H9 (cell line): ENCODE measurements around the gene AK4. TPM values are rescaled to one million over a fixed set of nuclear protein-coding genes. Genes with fewer than 3 reads are reported as not detected.

Experiments used
- DNase-seq: peaks from one replicate; pipeline ENCODE4 v3.0.0-alpha.2; 2017
- H2AFZ ChIP-seq: one replicate; pipeline ENCODE4 v1.6.1; 2013; ENCODE audit warnings: mild to moderate bottlenecking, low read length, control low read depth, moderate library complexity
- H2AK5ac ChIP-seq: 2 replicates; pipeline ENCODE4 v1.6.1; 2013; ENCODE audit warnings: low read length, control low read depth, mixed read lengths; ENCODE audit not compliant: insufficient read length
- H2BK120ac ChIP-seq: one replicate; pipeline ENCODE4 v1.6.1; 2013; ENCODE audit warnings: low read depth, mild to moderate bottlenecking, low read length, control low read depth, inconsistent platforms; ENCODE audit not compliant: poor library complexity, severe bottlenecking
- H2BK12ac ChIP-seq: 2 replicates; pipeline ENCODE4 v1.6.1; 2013; ENCODE audit warnings: low read length, control low read depth, mixed read lengths, low read depth; ENCODE audit not compliant: insufficient read length
- H2BK15ac ChIP-seq: 2 replicates; pipeline ENCODE4 v1.6.1; 2013; ENCODE audit warnings: low read depth, low read length, control low read depth
- H2BK20ac ChIP-seq: one replicate; pipeline ENCODE4 v1.6.1; 2013; ENCODE audit warnings: low read depth, mild to moderate bottlenecking, low read length, control low read depth, inconsistent platforms; ENCODE audit not compliant: poor library complexity, severe bottlenecking
- H2BK5ac ChIP-seq: 2 replicates; pipeline ENCODE4 v1.6.1; 2013; ENCODE audit warnings: low read length, control low read depth, mixed read lengths; ENCODE audit not compliant: insufficient read length
- H3K14ac ChIP-seq: 2 replicates; pipeline ENCODE4 v1.6.1; 2013; ENCODE audit warnings: low read length, control low read depth; ENCODE audit not compliant: insufficient read depth
- H3K18ac ChIP-seq: 2 replicates; pipeline ENCODE4 v1.6.1; 2013; ENCODE audit warnings: low read depth, mild to moderate bottlenecking, mixed read lengths, low read length, control low read depth; ENCODE audit not compliant: insufficient read length
- H3K23ac ChIP-seq: 2 replicates; pipeline ENCODE4 v1.6.1; 2013; ENCODE audit warnings: low read length, control low read depth, mixed read lengths, low read depth; ENCODE audit not compliant: insufficient read length
- H3K23me2 ChIP-seq: 2 replicates; pipeline ENCODE4 v1.6.1; 2013; ENCODE audit warnings: low read depth, mild to moderate bottlenecking, mixed read lengths, low read length, control low read depth; ENCODE audit not compliant: insufficient read length, poor library complexity, severe bottlenecking
- H3K27ac ChIP-seq: 2 replicates; pipeline ENCODE4 v1.5.1; 2013; ENCODE audit warnings: low read length, control low read depth, mixed read lengths, low read depth; ENCODE audit not compliant: insufficient read length
- H3K27me3 ChIP-seq: 2 replicates; pipeline ENCODE4 v1.6.1; 2013; ENCODE audit warnings: low read length, control low read depth, inconsistent platforms; ENCODE audit not compliant: insufficient read depth
- H3K4ac ChIP-seq: 2 replicates; pipeline ENCODE4 v1.6.1; 2013; ENCODE audit warnings: low read depth, mild to moderate bottlenecking, control low read depth, inconsistent platforms, low read length, moderate library complexity
- H3K4me1 ChIP-seq: 2 replicates; pipeline ENCODE4 v1.6.1; 2013; ENCODE audit warnings: low read length, control low read depth, inconsistent platforms; ENCODE audit not compliant: insufficient read depth
- H3K4me2 ChIP-seq: 2 replicates; pipeline ENCODE4 v1.6.1; 2013; ENCODE audit warnings: low read length, control low read depth, mixed read lengths; ENCODE audit not compliant: insufficient read length, insufficient read depth
- H3K56ac ChIP-seq: 2 replicates; pipeline ENCODE4 v1.6.1; 2013; ENCODE audit warnings: low read depth, mild to moderate bottlenecking, mixed read lengths, low read length, control low read depth; ENCODE audit not compliant: insufficient read length
- H3K79me1 ChIP-seq: 2 replicates; pipeline ENCODE4 v1.6.1; 2013; ENCODE audit warnings: low read depth, mild to moderate bottlenecking, moderate library complexity, low read length, control low read depth, inconsistent platforms; ENCODE audit not compliant: insufficient read depth, poor library complexity, severe bottlenecking
- H3K79me2 ChIP-seq: 2 replicates; pipeline ENCODE4 v1.6.1; 2013; ENCODE audit warnings: low read length, control low read depth, inconsistent platforms; ENCODE audit not compliant: insufficient read depth
- H3K9ac ChIP-seq: 2 replicates; pipeline ENCODE4 v1.6.1; 2013; ENCODE audit warnings: low read length, control low read depth, mixed read lengths; ENCODE audit not compliant: insufficient read length; ENCODE audit errors: extremely low read depth
- H3K9me3 ChIP-seq: one replicate; pipeline ENCODE4 v1.6.1; 2013; ENCODE audit warnings: low read depth, low read length, inconsistent platforms; ENCODE audit not compliant: control insufficient read depth
- H3T11ph ChIP-seq: one replicate; pipeline ENCODE4 v1.6.1; 2013; ENCODE audit warnings: mild to moderate bottlenecking, low read length, control low read depth, inconsistent platforms
- H4K20me1 ChIP-seq: one replicate; pipeline ENCODE4 v1.6.1; 2013; ENCODE audit not compliant: control insufficient read depth, insufficient read length, insufficient read depth
- H4K5ac ChIP-seq: 2 replicates; pipeline ENCODE4 v1.6.1; 2013; ENCODE audit warnings: low read depth, mild to moderate bottlenecking, mixed read lengths, low read length, control low read depth; ENCODE audit not compliant: insufficient read length
- H4K8ac ChIP-seq: replicated peaks from 2 replicates; pipeline ENCODE4 v1.6.1; 2013; ENCODE audit warnings: low read length, control low read depth, mixed read lengths, low read depth; ENCODE audit not compliant: insufficient read length
- H4K91ac ChIP-seq: 2 replicates; pipeline ENCODE4 v1.6.1; 2013; ENCODE audit warnings: low read depth, mild to moderate bottlenecking, moderate library complexity, mixed read lengths, low read length, control low read depth; ENCODE audit not compliant: insufficient read length
- H3K27ac Mint-ChIP-seq, 3 experiments: 2 replicates in 2 of 3; 3 replicates in 1 of 3; pipeline ENCODE4 v1.8.0; 2020 to 2021; ENCODE audit warnings: mixed read lengths in 3 of 3, mild to moderate bottlenecking in 1 of 3, moderate library complexity in 1 of 3
- H3K27me3 Mint-ChIP-seq: 2 replicates; pipeline ENCODE4 v1.8.0; 2021; ENCODE audit warnings: low read depth, mild to moderate bottlenecking, moderate library complexity, mixed read lengths
- H3K36me3 Mint-ChIP-seq, 3 experiments: 2 replicates in 2 of 3; 3 replicates in 1 of 3; pipeline ENCODE4 v1.8.0; 2020 to 2021; ENCODE audit warnings: low read depth in 3 of 3, mixed read lengths in 3 of 3; ENCODE audit not compliant: insufficient read depth in 1 of 3
- H3K4me1 Mint-ChIP-seq, 2 experiments: 2 replicates each; pipeline ENCODE4 v1.8.0; 2020; ENCODE audit warnings: mixed read lengths in 2 of 2
- H3K4me3 Mint-ChIP-seq, 2 experiments: 2 replicates in 1 of 2; 3 replicates in 1 of 2; pipeline ENCODE4 v1.8.0; 2020 to 2021; ENCODE audit warnings: mild to moderate bottlenecking in 2 of 2, mixed read lengths in 2 of 2, moderate library complexity in 1 of 2
- H3K9me3 Mint-ChIP-seq, 2 experiments: 2 replicates in 1 of 2; 3 replicates in 1 of 2; pipeline ENCODE4 v1.8.0; 2020; ENCODE audit warnings: mild to moderate bottlenecking in 2 of 2, mixed read lengths in 2 of 2, moderate library complexity in 1 of 2
- CTCF ChIP-seq: fragments of 200-600 bp; sonication (generic); conservative IDR thresholded peaks from 3 replicates; pipeline ENCODE4 v1.8.0; 2021; ENCODE audit warnings: antibody characterized with exemption, mild to moderate bottlenecking
- total RNA-seq: library from RNA; stranded (reverse); gene quantifications from 2 replicates; pipeline ENCODE4 v1.2.1, GENCODE V29; 2021

AK4 gene
- total RNA-seq, 1 experiment from 2014 or later = 45.6 TPM

GRCh38 chr1:65150108-65150463 lies 2.1 kb downstream of the AK4 start:
- Mint-ChIP-seq H3K27me3 (peaks cover 64% of the 10 kb centered on the region), H3K4me3 (peak overlapping the region; percentile 77 to 95), H3K9me3 (no peaks in the 10 kb centered on the region; a peak in 1 of 5 replicates), H3K36me3 (peaks cover 0 to 7% (median 0%) of the 10 kb centered on the region in 3 experiments; a peak in 2 of 7 replicates), H3K27ac (peak overlapping the region in 1 of 3 experiments; percentile 100; a peak in 3 of 7 replicates), H3K4me1 (peaks cover 34 to 56% of the 10 kb centered on the region in 2 experiments)
- DNase-seq = no peak
- Histone ChIP-seq H3K27ac (peak overlapping the region; percentile 52), H2AK5ac (no peak overlapping the region), H4K8ac (no peak overlapping the region), H3K56ac (no peak overlapping the region), H3K23ac (no peak overlapping the region), H3K27me3 (no peaks in the 10 kb centered on the region), H2AFZ (no peak overlapping the region), H2BK12ac (no peak overlapping the region), H3K79me1 (no peaks in the 10 kb centered on the region), H2BK20ac (no peak overlapping the region), H4K20me1 (no peaks in the 10 kb centered on the region), H3K18ac (no peak overlapping the region), H3K4me1 (peaks cover 6% of the 10 kb centered on the region; the same call in 1 of the 2 replicates), H3K23me2 (peaks cover 26% of the 10 kb centered on the region), H3K9me3 (no peaks in the 10 kb centered on the region), H2BK120ac (no peak overlapping the region), H3K9ac (peak overlapping the region; percentile 57), H2BK5ac (no peak overlapping the region), H3T11ph (no peak overlapping the region), H3K14ac (no peak overlapping the region), H4K5ac (no peak overlapping the region), H3K79me2 (peaks cover 28% of the 10 kb centered on the region; the same call in 1 of the 2 replicates), H3K4me2 (peak overlapping the region; percentile 96), H2BK15ac (no peak overlapping the region), H4K91ac (no peak overlapping the region), H3K4ac (no peak overlapping the region)
- no peak for TF ChIP-seq CTCF
